SK-N-SH treated with all-trans-retinoic acid at 6 μM for 48 hours (cell line): Measurements from ENCODE around the gene TMEM132A.

ENCODE experiments used
- ATAC-seq: fragments of 200-7000 bp; cut with Tn5 transposase; 3 replicates; pipeline ENCODE4 v1.9.1; 2020; ENCODE audit warnings: mild to moderate bottlenecking, moderate library complexity
- ARNTL ChIP-seq: fragments of 450-650 bp; formaldehyde crosslinking; IDR thresholded peaks from 2 replicates; pipeline ENCODE4 v1.5.0; 2020; ENCODE audit warnings: low read depth, mild to moderate bottlenecking, moderate library complexity, borderline replicate concordance
- BACH2 ChIP-seq: fragments of 250-450 bp; sonication (Bioruptor Pico); IDR thresholded peaks from 2 replicates; pipeline ENCODE4 v1.9.0; 2021; ENCODE audit warnings: mild to moderate bottlenecking, borderline replicate concordance
- CREB5 ChIP-seq: fragments of 250-450 bp; sonication (Bioruptor Pico); IDR thresholded peaks from 2 replicates; pipeline ENCODE4 v1.5.1; 2020; ENCODE audit warnings: low read depth, mild to moderate bottlenecking, moderate library complexity
- CSRNP3 ChIP-seq: fragments of 250-450 bp; sonication (Bioruptor Pico); IDR thresholded peaks from 2 replicates; pipeline ENCODE4 v1.5.1; 2021; ENCODE audit warnings: mild to moderate bottlenecking, moderate library complexity
- ESRRG ChIP-seq: fragments of 250-450 bp; sonication (Bioruptor Pico); IDR thresholded peaks from 2 replicates; pipeline ENCODE4 v1.6.1; 2021; ENCODE audit warnings: mild to moderate bottlenecking
- GLIS3 ChIP-seq: fragments of 250-450 bp; sonication (Bioruptor Pico); IDR thresholded peaks from 2 replicates; pipeline ENCODE4 v1.5.0; 2020; ENCODE audit warnings: mild to moderate bottlenecking, moderate library complexity
- ISL1 ChIP-seq: fragments of 250-450 bp; sonication (Bioruptor Pico); IDR thresholded peaks from 2 replicates; pipeline ENCODE4 v2.1.2; 2022; ENCODE audit warnings: mild to moderate bottlenecking, moderate library complexity
- OSR1 ChIP-seq: fragments of 250-450 bp; sonication (Bioruptor Pico); IDR thresholded peaks from 2 replicates; pipeline ENCODE4 v1.8.0; 2022; ENCODE audit warnings: moderate library complexity, mild to moderate bottlenecking, inconsistent platforms
- PATZ1 ChIP-seq: fragments of 250-450 bp; sonication (Bioruptor Pico); IDR thresholded peaks from 2 replicates; pipeline ENCODE4 v1.8.0; 2020; ENCODE audit warnings: mild to moderate bottlenecking, moderate library complexity, borderline replicate concordance
- POU6F1 ChIP-seq: fragments of 250-450 bp; sonication (Bioruptor Pico); IDR thresholded peaks from 2 replicates; pipeline ENCODE4 v1.8.0; 2021; ENCODE audit warnings: low read depth, mild to moderate bottlenecking, moderate library complexity, borderline replicate concordance
- PPARA ChIP-seq: fragments of 250-450 bp; sonication (Bioruptor Pico); IDR thresholded peaks from 2 replicates; pipeline ENCODE4 v1.5.0; 2020; ENCODE audit warnings: mild to moderate bottlenecking, borderline replicate concordance
- RARB ChIP-seq: fragments of 250-450 bp; sonication (Bioruptor Pico); IDR thresholded peaks from 2 replicates; pipeline ENCODE4 v1.8.0; 2021; ENCODE audit warnings: mild to moderate bottlenecking, moderate library complexity
- TCF4 ChIP-seq: fragments of 250-450 bp; sonication (Bioruptor Pico); IDR thresholded peaks from 2 replicates; pipeline ENCODE4 v1.8.0; 2021; ENCODE audit warnings: mild to moderate bottlenecking, moderate library complexity, borderline replicate concordance
- TSHZ2 ChIP-seq: fragments of 250-450 bp; sonication (Bioruptor Pico); IDR thresholded peaks from 2 replicates; pipeline ENCODE4 v1.5.0; 2020; ENCODE audit warnings: mild to moderate bottlenecking, moderate library complexity
- ZC3H10 ChIP-seq: fragments of 250-450 bp; sonication (Bioruptor Pico); IDR thresholded peaks from 2 replicates; pipeline ENCODE4 v1.5.1; 2021; ENCODE audit warnings: mild to moderate bottlenecking, moderate library complexity
- ZFP3 ChIP-seq: fragments of 250-450 bp; sonication (Bioruptor Pico); IDR thresholded peaks from 2 replicates; pipeline ENCODE4 v1.5.0; 2020; ENCODE audit warnings: mild to moderate bottlenecking, moderate library complexity
- ZFP30 ChIP-seq: fragments of 450-650 bp; formaldehyde crosslinking; IDR thresholded peaks from 2 replicates; pipeline ENCODE4 v1.5.0; 2022; ENCODE audit warnings: mild to moderate bottlenecking, moderate library complexity
- ZNF565 ChIP-seq: fragments of 450-650 bp; formaldehyde crosslinking; conservative IDR thresholded peaks from 2 replicates; pipeline ENCODE4 v1.5.0; 2020; ENCODE audit warnings: low read depth, mild to moderate bottlenecking, moderate library complexity
- ZNF70 ChIP-seq: fragments of 450-650 bp; formaldehyde crosslinking; IDR thresholded peaks from 2 replicates; pipeline ENCODE4 v1.5.0; 2020; ENCODE audit warnings: mild to moderate bottlenecking, moderate library complexity
- ZNF8 ChIP-seq: fragments of 450-650 bp; formaldehyde crosslinking; IDR thresholded peaks from 2 replicates; pipeline ENCODE4 v1.5.0; 2020; ENCODE audit warnings: mild to moderate bottlenecking, moderate library complexity

TMEM132A gene

GRCh38 chr11:60927061-60927592, 2.9 kb downstream of the TMEM132A start:
- TF ChIP-seq ISL1: no peak
- TF ChIP-seq ZNF565 (CRISPR knock-in tag): no peak
- no peak for TF ChIP-seq ARNTL (CRISPR knock-in tag)
- TF ChIP-seq TCF4 (CRISPR knock-in tag): no peak
- no peak for TF ChIP-seq OSR1
- no peak for TF ChIP-seq ZFP30 (CRISPR knock-in tag)
- TF ChIP-seq ZC3H10 (CRISPR knock-in tag): no peak
- TF ChIP-seq CREB5 (CRISPR knock-in tag): no peak
- TF ChIP-seq PPARA (CRISPR knock-in tag): no peak
- TF ChIP-seq ESRRG (CRISPR knock-in tag): no peak
- TF ChIP-seq RARB (CRISPR knock-in tag): no peak
- TF ChIP-seq TSHZ2: no peak
- no peak for TF ChIP-seq ZNF8 (CRISPR knock-in tag)
- TF ChIP-seq ZNF70: no peak
- TF ChIP-seq CSRNP3 (CRISPR knock-in tag): no peak

GRCh38 chr11:60927600-60927999, 3.3 kb downstream of the TMEM132A start:
- TF ChIP-seq ZC3H10 (CRISPR knock-in tag) (no peak), ZNF70 (no peak), ZFP3 (CRISPR knock-in tag) (no peak), ARNTL (CRISPR knock-in tag) (no peak), PATZ1 (CRISPR knock-in tag) (no peak), ZFP30 (CRISPR knock-in tag) (no peak), OSR1 (no peak)
- no peak for ATAC-seq

More at GRCh38 chr11:60927061-60927592, 2.9 kb downstream of the TMEM132A start:
- ATAC-seq: no peak

- TF ChIP-seq ZC3H10 (CRISPR knock-in tag): no peak
- TF ChIP-seq POU6F1 (CRISPR knock-in tag): no peak
- no peak for TF ChIP-seq CSRNP3 (CRISPR knock-in tag)
- TF ChIP-seq ZNF8 (CRISPR knock-in tag): no peak
- no peak for TF ChIP-seq RARB (CRISPR knock-in tag)
- TF ChIP-seq ARNTL (CRISPR knock-in tag): no peak
- no peak for TF ChIP-seq ZFP3 (CRISPR knock-in tag)
- TF ChIP-seq TSHZ2: no peak
- TF ChIP-seq BACH2 (CRISPR knock-in tag): no peak
- TF ChIP-seq ISL1: no peak
- no peak for TF ChIP-seq TCF4 (CRISPR knock-in tag)
- no peak for TF ChIP-seq PPARA (CRISPR knock-in tag)
- no peak for TF ChIP-seq ZNF70
- no peak for TF ChIP-seq GLIS3 (CRISPR knock-in tag)
- no peak for TF ChIP-seq OSR1
- TF ChIP-seq ZNF565 (CRISPR knock-in tag): no peak
- TF ChIP-seq ESRRG (CRISPR knock-in tag): no peak
- TF ChIP-seq ZFP30 (CRISPR knock-in tag): no peak
- ATAC-seq: no peak
These were observed 4.3 kb downstream of the TMEM132A start for GRCh38 chr11:60928563-60929001.
